Omental fat pad (tissue), 4 donors: ENCODE results near the gene GCSAML. TPM values are rescaled to one million over a fixed set of nuclear protein-coding genes. Genes with fewer than 3 reads are reported as not detected.
"Not testable (repeated sequence)": the region's sequence is repeated elsewhere in the genome, so short reads cannot be mapped to it uniquely, and the experiment has no call there.

Experiments used
- ATAC-seq: fragments of 150-250 bp; one replicate; pipeline ENCODE4 v1.9.1; 2016; ENCODE audit warnings: mild to moderate bottlenecking, moderate library complexity; ENCODE audit not compliant: low FRiP score
- DNase-seq: peaks from one replicate; pipeline ENCODE4 v3.0.0-alpha.2; 2019; ENCODE audit warnings: low spot score
- CTCF ChIP-seq, 3 donors: fragments of 450-650 bp; IDR thresholded peaks; one replicate each; pipeline ENCODE4 v1.5.1; 2016 to 2017; ENCODE audit warnings: antibody characterized with exemption in 3 of 3, mild to moderate bottlenecking in 3 of 3, moderate library complexity in 2 of 3
- total RNA-seq, 4 donors: library from RNA; depleted of rRNA; stranded (reverse); fragments of >200 nt; gene quantifications; one replicate each; pipeline ENCODE4 v1.1.0, GENCODE V29; 2016

Gene GCSAML
- total RNA-seq, result 1 to 10 TPM in 2 of 4 donors, under 1 TPM in 1, not detected in 1; 0.28 to 4.6 (median 2.3) TPM

DNA sequence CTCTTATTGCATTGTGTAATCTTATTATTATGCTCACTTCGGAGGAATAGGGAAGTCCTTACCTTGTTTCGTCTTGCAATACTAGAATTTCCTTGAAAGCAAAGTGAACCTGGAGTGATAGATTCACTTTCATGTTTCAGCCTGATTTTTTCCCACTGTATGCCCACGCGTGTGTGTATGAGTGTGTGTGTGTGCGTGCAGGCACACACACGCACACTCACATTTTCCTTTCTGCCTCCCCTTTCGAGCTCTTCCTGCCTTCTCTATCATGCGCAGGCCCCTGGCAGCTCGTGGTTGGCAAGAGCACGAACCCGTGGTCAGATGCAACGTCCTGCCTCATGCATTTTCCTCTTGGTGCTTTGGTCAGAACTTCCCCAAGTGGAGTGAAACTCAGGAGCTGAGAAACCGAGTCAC, at the start of gene GCSAML:
GCSAML (plus strand) TSS at position 366 of the 414 bp plus-strand sequence. CDS start 58 bp downstream, outside the sequence.
- ATAC-seq (no peak), DNase-seq (no peak)
- TF ChIP-seq CTCF (IDR thresholded peaks at IDR 0.05), result no peak

DNA sequence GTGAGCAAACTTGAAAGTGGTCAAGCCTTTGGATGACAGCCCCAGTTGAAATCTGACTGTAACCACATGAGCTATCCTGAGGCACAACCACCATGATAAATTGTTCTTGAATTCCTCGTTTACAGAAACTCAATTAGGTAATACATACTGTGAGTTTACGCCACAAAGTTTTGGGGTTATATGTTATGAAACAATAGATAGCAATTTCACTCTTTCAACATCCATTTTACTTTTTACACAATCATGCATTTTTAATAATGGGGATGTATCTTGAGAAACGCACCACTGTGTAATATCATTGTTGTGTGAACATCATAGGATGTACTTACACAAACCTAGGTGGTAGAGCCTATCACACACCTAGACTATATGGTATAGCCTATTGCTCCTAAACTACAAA, 48.1 kb upstream of the GCSAML start:
- DNase-seq, result no peak
- TF ChIP-seq CTCF (IDR thresholded peaks at IDR 0.05), result no peak
- no peak for ATAC-seq

GRCh38 chr1:247506831-247507230, 42.1 kb upstream of the GCSAML start:
- no peak for TF ChIP-seq CTCF (IDR thresholded peaks at IDR 0.05)
- DNase-seq (no peak), ATAC-seq (no peak)

DNA sequence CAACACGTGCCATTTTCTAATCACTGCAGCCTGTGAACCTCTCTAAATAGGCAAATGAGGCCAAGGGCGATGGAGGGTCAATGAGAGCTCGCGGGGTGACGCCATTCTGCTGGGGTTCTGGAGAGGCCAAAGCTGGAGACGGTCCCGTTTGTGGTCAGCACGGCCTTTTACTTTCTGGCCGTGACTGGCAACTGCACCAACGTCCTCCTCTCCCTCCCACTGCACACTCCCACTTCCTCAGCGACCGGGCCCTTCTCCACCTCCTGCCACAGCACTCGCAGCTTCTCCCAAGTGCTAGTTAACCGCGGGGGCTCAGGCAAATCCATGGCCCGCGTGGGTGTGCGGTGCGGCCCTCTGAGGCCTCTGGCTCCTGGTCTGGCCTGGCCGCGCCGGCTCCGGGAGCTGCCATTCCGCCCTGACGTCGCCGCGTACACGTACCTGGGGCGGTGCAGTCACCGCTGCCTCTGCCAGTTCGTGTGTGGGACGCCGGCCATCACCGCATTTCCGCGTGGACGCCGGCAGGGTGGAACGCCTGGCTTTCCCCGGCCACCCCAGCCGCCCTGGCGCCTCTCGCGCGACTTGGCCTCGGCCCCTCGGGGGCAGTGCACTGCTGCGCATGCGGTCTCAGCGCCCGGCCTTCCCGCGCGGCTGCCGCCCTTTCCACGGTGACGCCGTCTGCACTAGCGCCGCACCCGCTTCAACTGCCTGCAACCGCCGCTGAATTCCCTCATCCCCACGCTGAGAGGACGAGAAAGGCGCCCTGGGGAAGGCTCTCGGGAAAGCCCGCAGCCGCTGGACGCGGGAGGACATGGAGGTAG, 30.9 kb upstream of the GCSAML start:
- ATAC-seq, result no peak
- TF ChIP-seq CTCF (IDR thresholded peaks at IDR 0.05), result no peak
- DNase-seq, result no peak

DNA sequence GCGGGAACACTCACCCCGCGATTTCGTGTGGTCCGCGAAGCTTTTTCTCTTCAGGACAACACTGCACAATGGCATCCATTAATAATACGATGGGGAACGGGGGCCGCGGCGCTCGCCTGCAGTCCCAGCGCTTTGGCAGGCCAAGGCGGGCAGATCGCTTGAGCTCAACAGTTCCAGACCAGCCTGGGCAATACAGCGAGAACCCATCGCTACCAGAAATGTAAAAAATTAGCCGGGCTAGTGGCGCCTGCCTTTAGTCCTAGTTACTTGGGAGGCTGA, 30.4 kb upstream of the GCSAML start:
- TF ChIP-seq CTCF (IDR thresholded peaks at IDR 0.05), result no peak
- ATAC-seq (no peak), DNase-seq (no peak)

DNA sequence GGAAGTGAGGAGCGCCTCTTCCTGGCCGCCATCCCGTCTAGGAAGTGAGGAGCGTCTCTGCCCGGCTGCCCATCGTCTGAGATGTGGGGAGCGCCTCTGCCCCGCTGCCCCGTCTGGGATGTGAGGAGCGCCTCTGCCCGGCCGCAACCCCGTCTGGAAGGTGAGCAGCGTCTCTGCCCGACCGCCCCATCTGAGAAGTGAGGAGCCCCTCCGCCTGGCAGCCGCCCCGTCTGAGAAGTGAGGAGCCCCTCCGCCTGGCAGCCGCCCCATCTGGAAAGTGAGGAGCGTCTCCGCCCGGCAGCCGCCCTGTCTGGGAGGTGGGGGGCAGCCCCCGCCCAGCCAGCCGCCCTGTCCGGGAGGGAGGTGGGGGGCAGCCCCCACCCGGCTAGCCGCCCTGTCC, 27.0 kb upstream of the GCSAML start:
- DNase-seq, ATAC-seq: not testable (repeated sequence)

GRCh38 chr1:247528812-247529474, 20.0 kb upstream of the GCSAML start:
- ATAC-seq (no peak), DNase-seq (no peak)
- no peak for TF ChIP-seq CTCF (IDR thresholded peaks at IDR 0.05)
